Measurements from ENCODE around the gene LRRC38.
A peak's percentile ranks its signal among the peaks of the same experiment; 100 is the strongest.

Gene LRRC38

DNA sequence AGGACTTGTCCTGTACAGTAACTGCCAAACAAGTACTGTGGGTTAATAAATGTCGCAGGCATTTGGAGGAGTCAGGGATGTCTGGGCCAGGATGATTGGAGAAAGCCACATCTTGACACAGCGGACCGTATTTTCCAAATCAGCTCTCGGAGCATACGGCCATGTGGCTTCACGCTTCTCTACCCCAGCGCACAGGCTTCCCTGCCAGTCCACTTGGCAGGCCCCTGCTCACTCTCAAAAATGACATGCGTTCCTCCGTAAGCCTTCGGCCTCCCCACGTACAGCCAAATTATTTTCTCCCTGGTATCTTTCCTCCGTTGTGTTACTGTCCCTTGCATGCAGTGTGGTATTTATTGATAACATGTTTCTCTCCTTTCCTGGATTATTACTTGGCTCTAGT, 7.2 kb upstream of the LRRC38 start:
- TF ChIP-seq EZH2phosphoT487 (conservative IDR thresholded peaks at IDR 0.05; ENCODE audit: low read length), result no peak
- TF ChIP-seq, protein P1, sequence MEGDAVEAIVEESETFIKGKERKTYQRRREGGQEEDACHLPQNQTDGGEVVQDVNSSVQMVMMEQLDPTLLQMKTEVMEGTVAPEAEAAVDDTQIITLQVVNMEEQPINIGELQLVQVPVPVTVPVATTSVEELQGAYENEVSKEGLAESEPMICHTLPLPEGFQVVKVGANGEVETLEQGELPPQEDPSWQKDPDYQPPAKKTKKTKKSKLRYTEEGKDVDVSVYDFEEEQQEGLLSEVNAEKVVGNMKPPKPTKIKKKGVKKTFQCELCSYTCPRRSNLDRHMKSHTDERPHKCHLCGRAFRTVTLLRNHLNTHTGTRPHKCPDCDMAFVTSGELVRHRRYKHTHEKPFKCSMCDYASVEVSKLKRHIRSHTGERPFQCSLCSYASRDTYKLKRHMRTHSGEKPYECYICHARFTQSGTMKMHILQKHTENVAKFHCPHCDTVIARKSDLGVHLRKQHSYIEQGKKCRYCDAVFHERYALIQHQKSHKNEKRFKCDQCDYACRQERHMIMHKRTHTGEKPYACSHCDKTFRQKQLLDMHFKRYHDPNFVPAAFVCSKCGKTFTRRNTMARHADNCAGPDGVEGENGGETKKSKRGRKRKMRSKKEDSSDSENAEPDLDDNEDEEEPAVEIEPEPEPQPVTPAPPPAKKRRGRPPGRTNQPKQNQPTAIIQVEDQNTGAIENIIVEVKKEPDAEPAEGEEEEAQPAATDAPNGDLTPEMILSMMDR (IDR thresholded peaks at IDR 0.05; ENCODE audit: insufficient read depth, low read length, poor library complexity, severe bottlenecking), result no peak
- no peak overlapping the region for H3K9ac ChIP-seq (ENCODE audit: low read length)
- no peaks in the 10 kb centered on the region for H3K27me3 ChIP-seq (ENCODE audit: low read length)
- no peaks in the 10 kb centered on the region for H3K79me2 ChIP-seq (ENCODE audit: insufficient read depth, low read length)
- no peaks in the 10 kb centered on the region for H3K9me2 ChIP-seq (replicated peaks; ENCODE audit: insufficient read depth, low read length)
- H3K36me3 ChIP-seq (ENCODE audit: low read length), result no peaks in the 10 kb centered on the region
- H3K4me3 ChIP-seq (ENCODE audit: insufficient read depth, low read length, poor library complexity, severe bottlenecking), result no peak overlapping the region
- H3K9me3 ChIP-seq (ENCODE audit: insufficient read depth, low read length), result no peaks in the 10 kb centered on the region
- no peak overlapping the region for H3K27ac ChIP-seq (ENCODE audit: low read depth, low read length)
- no peak overlapping the region for H2AFZ ChIP-seq (ENCODE audit: low read depth, low read length, severe bottlenecking)
- H3F3A ChIP-seq (ENCODE audit: insufficient read depth), result no peaks in the 10 kb centered on the region
- H3K4me2 ChIP-seq (ENCODE audit: low read depth, low read length, poor library complexity, severe bottlenecking), result no peak overlapping the region
- no peaks in the 10 kb centered on the region for H4K20me1 ChIP-seq (ENCODE audit: low read depth, low read length)

DNA sequence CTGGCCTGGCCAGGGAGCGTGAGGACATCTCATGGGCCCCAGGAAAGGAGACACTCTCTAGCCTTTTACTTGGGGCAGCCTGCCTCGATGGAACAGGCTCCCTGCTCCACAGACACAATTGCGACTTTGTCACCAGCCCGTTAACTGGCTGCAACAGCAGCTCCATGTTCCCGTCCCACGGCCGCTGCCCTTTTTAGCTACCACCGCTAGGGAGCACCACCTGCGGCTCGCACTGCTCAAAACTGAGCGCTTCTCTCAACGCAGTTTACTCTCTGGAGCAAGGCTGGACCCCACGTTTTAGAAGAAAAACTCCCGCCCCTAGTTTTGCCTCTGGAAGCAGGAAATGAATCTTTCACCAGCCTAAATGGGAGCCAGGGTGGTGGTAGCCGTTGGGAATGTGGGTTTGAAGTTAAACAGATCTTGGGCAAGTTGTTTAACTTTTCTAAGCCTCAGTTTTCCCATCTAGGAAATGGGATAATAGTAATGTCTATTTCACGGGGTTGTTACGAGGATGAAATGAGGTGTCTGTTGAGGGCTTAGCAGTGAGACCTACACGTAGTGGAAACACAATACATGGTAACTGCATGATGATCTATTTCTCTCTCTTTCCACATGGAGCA, 3.5 kb upstream of the LRRC38 start:
- no peaks in the 10 kb centered on the region for H4K20me1 ChIP-seq (ENCODE audit: low read depth, low read length)
- H3F3A ChIP-seq (ENCODE audit: insufficient read depth), result no peaks in the 10 kb centered on the region

DNA sequence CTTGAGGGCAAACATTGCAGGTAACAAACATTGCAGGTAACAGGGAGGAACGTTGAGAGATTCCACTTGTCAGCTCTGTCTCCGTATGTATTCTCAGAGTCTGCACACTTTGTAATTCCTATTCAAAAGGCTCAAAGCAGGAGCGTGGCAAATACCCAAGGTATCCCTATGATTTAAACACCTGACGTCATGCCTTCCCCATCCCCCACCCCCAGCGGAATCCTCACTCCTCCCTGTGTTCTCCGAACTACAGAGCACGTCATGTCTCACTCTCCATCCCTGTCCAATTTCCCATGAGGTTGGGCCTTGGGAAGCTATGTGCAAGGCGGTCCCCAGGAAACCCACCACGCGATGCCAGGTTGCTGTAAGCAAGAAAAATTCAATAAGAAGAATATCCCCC, 2.8 kb upstream of the LRRC38 start:
- H3F3A ChIP-seq (ENCODE audit: insufficient read depth), result no peaks in the 10 kb centered on the region
- no peak overlapping the region for H2AFZ ChIP-seq (ENCODE audit: low read depth, low read length, severe bottlenecking)
- no peak overlapping the region for H3K9ac ChIP-seq (ENCODE audit: low read length)
- no peaks in the 10 kb centered on the region for H3K9me3 ChIP-seq (ENCODE audit: insufficient read depth, low read length)
- no peak overlapping the region for H3K27ac ChIP-seq (ENCODE audit: low read depth, low read length)
- no peak overlapping the region for H3K4me3 ChIP-seq (ENCODE audit: insufficient read depth, low read length, poor library complexity, severe bottlenecking)
- TF ChIP-seq, protein P1 (IDR thresholded peaks at IDR 0.05; ENCODE audit: insufficient read depth, low read length, poor library complexity, severe bottlenecking), result no peak
- TF ChIP-seq EZH2phosphoT487 (conservative IDR thresholded peaks at IDR 0.05; ENCODE audit: low read length), result no peak
- H3K36me3 ChIP-seq (ENCODE audit: low read length), result no peaks in the 10 kb centered on the region
- H3K79me2 ChIP-seq (ENCODE audit: insufficient read depth, low read length), result no peaks in the 10 kb centered on the region
- H3K4me2 ChIP-seq (ENCODE audit: low read depth, low read length, poor library complexity, severe bottlenecking), result no peak overlapping the region
- no peaks in the 10 kb centered on the region for H4K20me1 ChIP-seq (ENCODE audit: low read depth, low read length)
- H3K27me3 ChIP-seq (ENCODE audit: low read length), result no peaks in the 10 kb centered on the region
- no peaks in the 10 kb centered on the region for H3K9me2 ChIP-seq (replicated peaks; ENCODE audit: insufficient read depth, low read length)

More for the DNA sequence above, 3.5 kb upstream of the LRRC38 start:
- TF ChIP-seq EZH2phosphoT487 (conservative IDR thresholded peaks at IDR 0.05; ENCODE audit: low read length), result no peak
- TF ChIP-seq, protein P1 (IDR thresholded peaks at IDR 0.05; ENCODE audit: insufficient read depth, low read length, poor library complexity, severe bottlenecking), result peak; percentile 68
- Histone ChIP-seq H3K4me3 (ENCODE audit: insufficient read depth, low read length, poor library complexity, severe bottlenecking) (no peak overlapping the region), H3K27ac (ENCODE audit: low read depth, low read length) (no peak overlapping the region), H3K9ac (ENCODE audit: low read length) (no peak overlapping the region), H3K9me2 (replicated peaks; ENCODE audit: insufficient read depth, low read length) (no peaks in the 10 kb centered on the region), H3K4me2 (ENCODE audit: low read depth, low read length, poor library complexity, severe bottlenecking) (no peak overlapping the region), H3K36me3 (ENCODE audit: low read length) (no peaks in the 10 kb centered on the region), H3K27me3 (ENCODE audit: low read length) (no peaks in the 10 kb centered on the region), H3K79me2 (ENCODE audit: insufficient read depth, low read length) (no peaks in the 10 kb centered on the region), H3K9me3 (ENCODE audit: insufficient read depth, low read length) (no peaks in the 10 kb centered on the region), H2AFZ (ENCODE audit: low read depth, low read length, severe bottlenecking) (no peak overlapping the region)

Measured in SU-DHL-6 (cell line).